Activated CD8-positive, alpha-beta T cell treated with anti-CD3 and anti-CD28 coated beads for 36 hours (primary cell): ENCODE data around the gene ZNF205. TPM values are rescaled to one million over a fixed set of nuclear protein-coding genes. Genes with fewer than 3 reads are reported as not detected.

ENCODE experiments used
- ATAC-seq: fragments of 200-7000 bp; cut with Tn5 transposase; one replicate; pipeline ENCODE4 v1.10.0; 2021; ENCODE audit warnings: mild to moderate bottlenecking, moderate library complexity
- CTCF ChIA-PET: fragments of 350-600 bp; sonication (Branson Sonifier 250); formaldehyde crosslinking; loops from one replicate; lab custom pipeline; 2021; ENCODE audit warnings: antibody characterized with exemption; lab: Charles Lee
- POLR2A ChIA-PET: fragments of 350-600 bp; sonication (Branson Sonifier 250); formaldehyde crosslinking; loops from one replicate; lab custom pipeline; 2021; ENCODE audit warnings: antibody characterized with exemption; lab: Charles Lee
- DNase-seq: peaks from one replicate; pipeline ENCODE4 v3.0.0-alpha.2; 2020
- H3K27ac Mint-ChIP-seq: one replicate; pipeline ENCODE4 v1.8.0; 2021; ENCODE audit warnings: mild to moderate bottlenecking, mixed read lengths
- H3K27me3 Mint-ChIP-seq: one replicate; pipeline ENCODE4 v1.8.0; 2021; ENCODE audit warnings: mixed read lengths
- H3K36me3 Mint-ChIP-seq: one replicate; pipeline ENCODE4 v1.8.0; 2021; ENCODE audit warnings: low read depth, mixed read lengths
- H3K4me1 Mint-ChIP-seq: one replicate; pipeline ENCODE4 v1.8.0; 2021; ENCODE audit warnings: low read depth, mixed read lengths
- H3K4me3 Mint-ChIP-seq: one replicate; pipeline ENCODE4 v1.8.0; 2021; ENCODE audit warnings: mild to moderate bottlenecking, moderate library complexity, mixed read lengths
- H3K9me3 Mint-ChIP-seq: one replicate; pipeline ENCODE4 v1.8.0; 2021; ENCODE audit warnings: mixed read lengths
- CTCF ChIP-seq: fragments of 200-600 bp; IDR thresholded peaks from one replicate; pipeline ENCODE4 v1.8.0; 2022; ENCODE audit warnings: antibody characterized with exemption, mild to moderate bottlenecking
- intact Hi-C: fragments of 100-400 bp; cut with micrococcal nuclease; formaldehyde crosslinking; loops from one replicate; pipeline ENCODE4 v1.10.0; 2022
- total RNA-seq, 2 experiments: library from RNA; stranded (reverse); gene quantifications; one replicate each; pipeline ENCODE4 v1.2.3, GENCODE V29; 2021

ZNF205 gene
- not detected for total RNA-seq

- Mint-ChIP-seq H3K9me3 (no peaks in the 10 kb centered on the region), H3K27ac (no peak within 1 kb of the TSS), H3K27me3 (peaks cover 8% of the 10 kb centered on the region), H3K4me3 (no peak within 1 kb of the TSS), H3K4me1 (peaks cover 2% of the 10 kb centered on the region), H3K36me3 (no peaks in the 10 kb centered on the region)
- intact Hi-C loops = no loop called here
- POLR2A ChIA-PET = interaction anchor here (0.6 to 2.3 kb wide), 2 partner anchors 15 to 931 kb away, joined by 3 to 6 read pairs; no protein-coding TSS in a partner anchor
- CTCF ChIA-PET = interaction anchor here (2.1 to 23.9 kb wide), 2 partner anchors 16 to 18 kb away, joined by 6 to 376 read pairs; partner anchors contain the start of gene ZNF213
- no peak for TF ChIP-seq CTCF
- ATAC-seq (no peak), DNase-seq (no peak)
Observed at GRCh38 chr16:3112058-3112880, at the start of gene ZNF205. Gene ZNF205, plus strand, starts transcription at chr16:3112586. Its CDS starts 845 bp downstream, at chr16:3113431.

- ChIA-PET CTCF (interaction anchor here (1.0 to 14.0 kb wide), 10 partner anchors 11 to 102 kb away, joined by 3 to 288 read pairs (median 5); no protein-coding TSS in a partner anchor), POLR2A (interaction anchor here (0.6 to 1.8 kb wide), 7 partner anchors 16 to 65 kb away, joined by 3 to 7 read pairs (median 3); no protein-coding TSS in a partner anchor)
- Mint-ChIP-seq H3K4me3 (peak overlapping the region; percentile 97), H3K36me3 (peaks cover 33% of the 10 kb centered on the region), H3K4me1 (peaks cover 55% of the 10 kb centered on the region), H3K27ac (peak overlapping the region; percentile 99), H3K27me3 (no peaks in the 10 kb centered on the region), H3K9me3 (no peaks in the 10 kb centered on the region)
- no peak for DNase-seq
- ATAC-seq = no peak
- intact Hi-C loops = no loop called here
- no peak for TF ChIP-seq CTCF
Observed at GRCh38 chr16:3063625-3064386, 48.6 kb upstream of the ZNF205 start.

- no peaks in the 10 kb centered on the region for H3K9me3 Mint-ChIP-seq
- H3K36me3 Mint-ChIP-seq = peaks cover 45% of the 10 kb centered on the region
- peak within 1 kb of the TSS; percentile 99 for H3K27ac Mint-ChIP-seq
- H3K4me3 Mint-ChIP-seq = peak within 1 kb of the TSS; percentile 97
- ATAC-seq (peak; percentile 55), DNase-seq (peak; percentile 77)
- ChIA-PET POLR2A (interaction anchor here (0.9 to 4.0 kb wide), 10 partner anchors 11 to 107 kb away, joined by 3 to 49 read pairs (median 5); partner anchors contain the start of gene ZNF213), CTCF (interaction anchor here (0.6 to 14.0 kb wide), 6 partner anchors 10 to 103 kb away, joined by 3 to 288 read pairs (median 3); no protein-coding TSS in a partner anchor)
- no peak for TF ChIP-seq CTCF
- H3K27me3 Mint-ChIP-seq = no peaks in the 10 kb centered on the region
- intact Hi-C loops = no loop called here
- H3K4me1 Mint-ChIP-seq = peaks cover 55% of the 10 kb centered on the region
Observed at GRCh38 chr16:3065069-3065741, 47.2 kb upstream of the ZNF205 start, which contains the start of gene IL32. Gene IL32, plus strand, starts transcription at chr16:3065640. Its CDS starts 172 bp downstream, at chr16:3065812.

- peak; percentile 13 for ATAC-seq
- peak; percentile 45 for DNase-seq
- POLR2A ChIA-PET = interaction anchor here (0.8 to 4.0 kb wide), 7 partner anchors 10 to 106 kb away, joined by 3 to 49 read pairs (median 5); partner anchors contain the start of gene ZNF213
Observed at GRCh38 chr16:3065742-3066439, 46.5 kb upstream of the ZNF205 start.

More at GRCh38 chr16:3065742-3066439, 46.5 kb upstream of the ZNF205 start:
- Mint-ChIP-seq H3K36me3 (peaks cover 48% of the 10 kb centered on the region), H3K9me3 (no peaks in the 10 kb centered on the region), H3K27me3 (no peaks in the 10 kb centered on the region), H3K4me1 (peaks cover 57% of the 10 kb centered on the region), H3K27ac (peak overlapping the region; percentile 99), H3K4me3 (peak overlapping the region; percentile 97)
- CTCF ChIA-PET = interaction anchor here (0.6 to 14.0 kb wide), 8 partner anchors 9 to 102 kb away, joined by 3 to 288 read pairs (median 3); no protein-coding TSS in a partner anchor
- intact Hi-C loops = no loop called here
- TF ChIP-seq CTCF = no peak
